ENCODE data around the gene PAX6.

DNA sequence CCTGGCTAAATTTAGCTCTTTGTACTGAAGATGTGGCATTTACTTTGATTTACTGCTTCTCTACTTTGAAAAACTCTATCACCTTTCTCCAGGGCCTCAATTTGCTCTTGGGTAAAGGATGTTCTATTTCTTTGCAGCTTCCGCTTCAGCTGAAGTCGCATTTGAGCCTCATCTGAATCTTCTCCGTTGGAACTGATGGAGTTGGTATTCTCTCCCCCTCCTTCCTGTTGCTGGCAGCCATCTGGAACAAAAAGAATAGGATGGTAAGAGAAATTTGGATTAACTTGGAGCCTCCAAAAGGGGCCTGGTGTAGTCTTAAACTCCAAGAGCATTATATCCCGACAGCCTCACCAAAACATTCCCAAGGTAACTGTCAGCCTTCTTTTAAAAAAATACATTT lies 16.6 kb downstream of the PAX6 start:
- TF ChIP-seq, protein P1, sequence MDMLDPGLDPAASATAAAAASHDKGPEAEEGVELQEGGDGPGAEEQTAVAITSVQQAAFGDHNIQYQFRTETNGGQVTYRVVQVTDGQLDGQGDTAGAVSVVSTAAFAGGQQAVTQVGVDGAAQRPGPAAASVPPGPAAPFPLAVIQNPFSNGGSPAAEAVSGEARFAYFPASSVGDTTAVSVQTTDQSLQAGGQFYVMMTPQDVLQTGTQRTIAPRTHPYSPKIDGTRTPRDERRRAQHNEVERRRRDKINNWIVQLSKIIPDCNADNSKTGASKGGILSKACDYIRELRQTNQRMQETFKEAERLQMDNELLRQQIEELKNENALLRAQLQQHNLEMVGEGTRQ (IDR thresholded peaks at IDR 0.05), result no peak
- TF ChIP-seq EP300 (IDR thresholded peaks at IDR 0.05), result no peak
- no peak for TF ChIP-seq RFX5 (IDR thresholded peaks at IDR 0.05)
- TF ChIP-seq NR3C1 (IDR thresholded peaks at IDR 0.05), result no peak
- TF ChIP-seq NFE2L2 (conservative IDR thresholded peaks at IDR 0.05; ENCODE audit: low read length), result no peak
- TF ChIP-seq REST (IDR thresholded peaks at IDR 0.05), result no peak
- no peak for TF ChIP-seq POLR2A (IDR thresholded peaks at IDR 0.05; ENCODE audit: low read length)
- no peak for TF ChIP-seq JUN (IDR thresholded peaks at IDR 0.05)
